Ascending aorta (tissue), 2 donors: ENCODE measurements around the gene TMTC2. TPM values are rescaled to one million over a fixed set of nuclear protein-coding genes. Genes with fewer than 3 reads are reported as not detected.

Experiments
- DNase-seq, 2 donors: peaks; one replicate each; pipeline ENCODE4 v3.0.0-alpha.2; 2019; ENCODE audit warnings: low spot score in 2 of 2
- H3K27ac ChIP-seq, 2 donors: fragments of 200-600 bp; sonication (generic); one replicate each; pipeline ENCODE4 v1.5.1; 2016 to 2017; ENCODE audit warnings: mild to moderate bottlenecking in 1 of 2
- H3K27me3 ChIP-seq: fragments of 200-600 bp; sonication (generic); one replicate; pipeline ENCODE4 v1.5.1; 2017
- H3K36me3 ChIP-seq, 2 donors: fragments of 200-600 bp; sonication (generic); one replicate each; pipeline ENCODE4 v1.5.1; 2016
- H3K4me1 ChIP-seq, 2 donors: fragments of 200-600 bp; sonication (generic); one replicate each; pipeline ENCODE4 v1.5.1; 2016 to 2017; ENCODE audit warnings: mild to moderate bottlenecking in 1 of 2
- H3K4me3 ChIP-seq, 2 donors: fragments of 200-600 bp; sonication (generic); one replicate each; pipeline ENCODE4 v1.5.1; 2016 to 2017; ENCODE audit warnings: mild to moderate bottlenecking in 1 of 2
- H3K9me3 ChIP-seq, 2 donors: fragments of 200-600 bp; sonication (generic); one replicate each; pipeline ENCODE4 v1.5.1; 2016
- CTCF ChIP-seq, 3 experiments: fragments of 200-600 bp in 2 of 3; fragments of 450-650 bp in 1 of 3; sonication (generic) in 2 of 3; IDR thresholded peaks; one replicate each; pipeline ENCODE4 v1.5.1; 2016 to 2019; ENCODE audit warnings: antibody characterized with exemption in 3 of 3, mild to moderate bottlenecking in 1 of 3, moderate library complexity in 1 of 3
- intact Hi-C: fragments of 100-400 bp; cut with DNase I; formaldehyde crosslinking; loops from one replicate; pipeline ENCODE4 v1.15.1; 2023
- total RNA-seq: library from RNA; depleted of rRNA; stranded (reverse); fragments of >200 nt; gene quantifications from one replicate; pipeline ENCODE4 v1.1.0, GENCODE V29; 2016

Gene TMTC2
- total RNA-seq, 1 donor from 2014 or later, result 6.8 TPM

- H3K4me3 ChIP-seq, result no peak overlapping the region
- H3K4me1 ChIP-seq, result no peaks in the 10 kb centered on the region
- DNase-seq, result no peak
- H3K27ac ChIP-seq, result no peak overlapping the region
- H3K27me3 ChIP-seq, result no peaks in the 10 kb centered on the region
- TF ChIP-seq CTCF (IDR thresholded peaks at IDR 0.05), result no peak
- no peaks in the 10 kb centered on the region for H3K36me3 ChIP-seq
- intact Hi-C loops, result no loop called here
- no peaks in the 10 kb centered on the region for H3K9me3 ChIP-seq
Observed at GRCh38 chr12:83142914-83143313, 456.2 kb downstream of the TMTC2 start.

- Histone ChIP-seq H3K36me3 (no peaks in the 10 kb centered on the region), H3K27me3 (no peaks in the 10 kb centered on the region), H3K9me3 (no peaks in the 10 kb centered on the region), H3K4me3 (no peak overlapping the region), H3K4me1 (no peaks in the 10 kb centered on the region), H3K27ac (no peak overlapping the region)
- DNase-seq, result no peak
- no peak for TF ChIP-seq CTCF (IDR thresholded peaks at IDR 0.05)
- intact Hi-C loops, result no loop called here
Observed at GRCh38 chr12:83143950-83144349, 457.2 kb downstream of the TMTC2 start.

- no peak overlapping the region for H3K27ac ChIP-seq
- no peaks in the 10 kb centered on the region for H3K9me3 ChIP-seq
- no peak for DNase-seq
- intact Hi-C loops, result no loop called here
- H3K36me3 ChIP-seq, result no peaks in the 10 kb centered on the region
- no peak for TF ChIP-seq CTCF (IDR thresholded peaks at IDR 0.05)
- H3K4me3 ChIP-seq, result no peak overlapping the region
- no peaks in the 10 kb centered on the region for H3K4me1 ChIP-seq
- no peaks in the 10 kb centered on the region for H3K27me3 ChIP-seq
Observed at GRCh38 chr12:83145325-83145840, 458.7 kb downstream of the TMTC2 start.

- no peaks in the 10 kb centered on the region for H3K36me3 ChIP-seq
- no peak for TF ChIP-seq CTCF (IDR thresholded peaks at IDR 0.05)
- no peak for DNase-seq
Observed at GRCh38 chr12:83147341-83147740, 460.6 kb downstream of the TMTC2 start.

GRCh38 chr12:83149987-83150386 lies 463.3 kb downstream of the TMTC2 start:
- no peak for DNase-seq
- no peak for TF ChIP-seq CTCF (IDR thresholded peaks at IDR 0.05)
- no peaks in the 10 kb centered on the region for H3K36me3 ChIP-seq
- no peak overlapping the region for H3K4me3 ChIP-seq
- no peaks in the 10 kb centered on the region for H3K9me3 ChIP-seq
- no peaks in the 10 kb centered on the region for H3K27me3 ChIP-seq
- no peaks in the 10 kb centered on the region for H3K4me1 ChIP-seq
- intact Hi-C loops, result no loop called here
- H3K27ac ChIP-seq, result no peak overlapping the region

More at GRCh38 chr12:83147341-83147740, 460.6 kb downstream of the TMTC2 start:
- Histone ChIP-seq H3K9me3 (no peaks in the 10 kb centered on the region), H3K4me3 (no peak overlapping the region), H3K4me1 (no peaks in the 10 kb centered on the region), H3K27ac (no peak overlapping the region), H3K27me3 (no peaks in the 10 kb centered on the region)
- intact Hi-C loops, result no loop called here
